Fibroblast of lung (primary cell): ENCODE measurements around the gene CAMTA1. TPM values are rescaled to one million over a fixed set of nuclear protein-coding genes. Genes with fewer than 3 reads are reported as not detected.
"Not testable (repeated sequence)": the region's sequence is repeated elsewhere in the genome, so short reads cannot be mapped to it uniquely, and the experiment has no call there.

ENCODE experiments used
- DNase-seq, 2 donors: peaks; one replicate each; pipeline versions ENCODE4 v3.0.0 to v3.0.0-alpha.2; 2010; ENCODE audit warnings: low read depth in 2 of 2
- H2AFZ ChIP-seq: 2 replicates; pipeline ENCODE4 v1.5.1; 2012; ENCODE audit warnings: low read length, control low read depth, inconsistent platforms
- H3K27ac ChIP-seq: 2 replicates; pipeline ENCODE4 v1.5.1; 2011; ENCODE audit warnings: low read length, control low read depth; ENCODE audit not compliant: insufficient read depth
- H3K27me3 ChIP-seq: 2 replicates; pipeline ENCODE4 v1.5.1; 2011; ENCODE audit warnings: mild to moderate bottlenecking, low read length; ENCODE audit not compliant: control insufficient read depth, insufficient read depth
- H3K36me3 ChIP-seq: 2 replicates; pipeline ENCODE4 v1.5.1; 2011; ENCODE audit warnings: low read length; ENCODE audit not compliant: control insufficient read depth, insufficient read depth
- H3K4me1 ChIP-seq: 2 replicates; pipeline ENCODE4 v1.5.1; 2011; ENCODE audit warnings: low read length; ENCODE audit not compliant: control insufficient read depth, insufficient read depth; ENCODE audit errors: extremely low read depth
- H3K4me2 ChIP-seq: 2 replicates; pipeline ENCODE4 v1.5.1; 2011; ENCODE audit warnings: low read length, control low read depth; ENCODE audit not compliant: insufficient read depth; ENCODE audit errors: extremely low read depth
- H3K4me3 ChIP-seq, 4 experiments: fragments of 200-600 bp in 1 of 4; sonication (generic) in 1 of 4; replicated peaks in 1 of 4; 2 replicates each; pipeline ENCODE4 v1.5.1; 2011 to 2016; ENCODE audit warnings: low read length in 4 of 4, low read depth in 3 of 4, mild to moderate bottlenecking in 3 of 4, control low read depth in 2 of 4, inconsistent platforms in 1 of 4, mixed read lengths in 1 of 4; ENCODE audit not compliant: insufficient read depth in 1 of 4; ENCODE audit errors: control extremely low read depth in 1 of 4
- H3K79me2 ChIP-seq: 2 replicates; pipeline ENCODE4 v1.5.1; 2012; ENCODE audit warnings: mild to moderate bottlenecking, low read length, inconsistent platforms; ENCODE audit not compliant: control insufficient read depth, insufficient read depth
- H3K9ac ChIP-seq: 2 replicates; pipeline ENCODE4 v1.5.1; 2011; ENCODE audit warnings: mild to moderate bottlenecking, low read length, control low read depth; ENCODE audit not compliant: insufficient read depth
- H3K9me3 ChIP-seq: 2 replicates; pipeline ENCODE4 v1.5.1; 2012; ENCODE audit warnings: low read depth, low read length; ENCODE audit not compliant: control insufficient read depth, insufficient read depth
- H4K20me1 ChIP-seq: 2 replicates; pipeline ENCODE4 v1.5.1; 2011; ENCODE audit warnings: low read length; ENCODE audit not compliant: control insufficient read depth, insufficient read depth; ENCODE audit errors: extremely low read depth
- CTCF ChIP-seq, 2 donors: IDR thresholded peaks in 1 of 2; conservative IDR thresholded peaks in 1 of 2; 1 replicate in 1 of 2; 2 replicates in 1 of 2; pipeline ENCODE4 v1.5.1; 2011 to 2012; ENCODE audit warnings: low read length in 2 of 2, control low read depth in 1 of 2, inconsistent platforms in 1 of 2, low read depth in 1 of 2, mild to moderate bottlenecking in 1 of 2
- EZH2 ChIP-seq: IDR thresholded peaks from 2 replicates; pipeline ENCODE4 v1.5.1; 2012; ENCODE audit warnings: low read length, control low read depth, mild to moderate bottlenecking; ENCODE audit errors: missing control alignments
- polyA plus RNA-seq, 2 donors: library from polyadenylated mRNA; depleted of rRNA in 1 of 2; stranded (reverse) in 1 of 2; unstranded in 1 of 2; fragments of >200 nt; gene quantifications; 2 replicates each; pipeline ENCODE4 v1.2.1, GENCODE V29; 2011 to 2012; ENCODE audit warnings: missing spikeins in 1 of 2
- total RNA-seq: library from RNA; depleted of rRNA; stranded (reverse); fragments of >200 nt; gene quantifications from 2 replicates; pipeline ENCODE4 v1.2.1, GENCODE V29; 2014

The CAMTA1 gene
- total and polyA plus RNA-seq, 2 donors (not counting 1 experiment from before 2014, with no cell fraction given), result 47.6 to 86.0 TPM

GRCh38 chr1:7687411-7687810, 902.2 kb downstream of the CAMTA1 start:
- no peak overlapping the region for H3K4me3 ChIP-seq
- no peak overlapping the region for H3K9ac ChIP-seq
- no peaks in the 10 kb centered on the region for H3K4me1 ChIP-seq
- H4K20me1 ChIP-seq, result no peaks in the 10 kb centered on the region
- no peak for DNase-seq
- H3K9me3 ChIP-seq, result no peaks in the 10 kb centered on the region
- no peaks in the 10 kb centered on the region for H3K79me2 ChIP-seq
- no peak overlapping the region for H3K27ac ChIP-seq
- H3K36me3 ChIP-seq, result no peaks in the 10 kb centered on the region
- H3K4me2 ChIP-seq, result no peak overlapping the region
- TF ChIP-seq EZH2 (no peak), CTCF (conservative IDR thresholded peaks at IDR 0.05 in 1 of 2, IDR thresholded peaks at IDR 0.05 in 1 of 2; ENCODE audit: low read depth in 1 of 2, low read length in 2 of 2) (no peak)
- H2AFZ ChIP-seq, result no peak overlapping the region
- no peaks in the 10 kb centered on the region for H3K27me3 ChIP-seq

GRCh38 chr1:7688659-7689058, 903.4 kb downstream of the CAMTA1 start:
- no peak for DNase-seq
- H3K27ac ChIP-seq, result no peak overlapping the region
- no peak for TF ChIP-seq EZH2
- no peak for TF ChIP-seq CTCF (conservative IDR thresholded peaks at IDR 0.05 in 1 of 2, IDR thresholded peaks at IDR 0.05 in 1 of 2; ENCODE audit: low read depth in 1 of 2, low read length in 2 of 2)
- H3K79me2 ChIP-seq, result no peaks in the 10 kb centered on the region
- no peak overlapping the region for H3K4me3 ChIP-seq
- H3K9ac ChIP-seq, result no peak overlapping the region
- no peaks in the 10 kb centered on the region for H3K9me3 ChIP-seq
- H4K20me1 ChIP-seq, result no peaks in the 10 kb centered on the region
- no peaks in the 10 kb centered on the region for H3K27me3 ChIP-seq
- no peaks in the 10 kb centered on the region for H3K4me1 ChIP-seq
- H3K36me3 ChIP-seq, result no peaks in the 10 kb centered on the region
- H2AFZ ChIP-seq, result no peak overlapping the region
- H3K4me2 ChIP-seq, result no peak overlapping the region

GRCh38 chr1:7689307-7689706, 904.1 kb downstream of the CAMTA1 start:
- not testable (repeated sequence) for H3K4me2 ChIP-seq, H4K20me1 ChIP-seq, H3K79me2 ChIP-seq, H3K4me3 ChIP-seq, H3K27ac ChIP-seq, H3K9me3 ChIP-seq, H3K9ac ChIP-seq, H3K27me3 ChIP-seq, DNase-seq, H3K4me1 ChIP-seq, H2AFZ ChIP-seq, H3K36me3 ChIP-seq
